ENCODE results near the gene SOAT2.

Gene SOAT2

GRCh38 chr12:53102883-53103807 is at the start of gene SOAT2:
Gene SOAT2 (plus strand): TSS chr12:53103486. CDS start chr12:53103578, 92 bp downstream.
- DNase-seq, result peak; percentile 58

DNA sequence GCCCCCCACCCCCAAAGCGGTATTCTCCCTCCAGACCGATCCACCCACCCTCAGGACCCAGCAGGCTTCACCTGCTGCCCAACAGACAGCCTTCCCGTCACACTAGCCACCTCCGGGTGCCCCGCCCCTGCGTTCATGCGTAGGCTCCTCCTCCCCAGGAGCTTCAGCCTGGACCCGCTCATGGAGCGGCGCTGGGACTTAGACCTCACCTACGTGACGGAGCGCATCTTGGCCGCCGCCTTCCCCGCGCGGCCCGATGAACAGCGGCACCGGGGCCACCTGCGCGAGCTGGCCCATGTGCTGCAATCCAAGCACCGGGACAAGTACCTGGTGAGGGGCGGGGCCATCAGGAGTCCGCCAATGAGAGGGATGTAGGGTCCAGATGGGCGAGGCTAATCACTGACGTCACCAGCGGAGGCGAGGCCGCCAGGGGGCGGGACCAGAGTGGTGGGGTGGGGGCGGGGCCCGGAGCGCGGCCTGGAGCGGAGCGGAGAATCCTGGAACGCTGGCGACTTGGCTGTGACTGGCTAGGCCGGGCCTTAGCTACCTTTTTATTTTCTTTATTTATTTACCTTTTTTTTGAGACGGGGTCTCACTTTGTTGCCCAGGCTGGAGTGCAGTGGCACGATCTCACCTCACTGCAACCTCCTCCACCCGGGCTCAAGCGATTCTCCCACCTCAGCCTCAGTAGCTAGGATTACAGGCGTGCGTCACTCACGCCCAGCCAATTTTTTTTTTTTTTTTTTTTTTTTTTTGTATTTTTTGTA is 49.0 kb upstream of the SOAT2 start:
- DNase-seq, result peak; percentile 95

DNA sequence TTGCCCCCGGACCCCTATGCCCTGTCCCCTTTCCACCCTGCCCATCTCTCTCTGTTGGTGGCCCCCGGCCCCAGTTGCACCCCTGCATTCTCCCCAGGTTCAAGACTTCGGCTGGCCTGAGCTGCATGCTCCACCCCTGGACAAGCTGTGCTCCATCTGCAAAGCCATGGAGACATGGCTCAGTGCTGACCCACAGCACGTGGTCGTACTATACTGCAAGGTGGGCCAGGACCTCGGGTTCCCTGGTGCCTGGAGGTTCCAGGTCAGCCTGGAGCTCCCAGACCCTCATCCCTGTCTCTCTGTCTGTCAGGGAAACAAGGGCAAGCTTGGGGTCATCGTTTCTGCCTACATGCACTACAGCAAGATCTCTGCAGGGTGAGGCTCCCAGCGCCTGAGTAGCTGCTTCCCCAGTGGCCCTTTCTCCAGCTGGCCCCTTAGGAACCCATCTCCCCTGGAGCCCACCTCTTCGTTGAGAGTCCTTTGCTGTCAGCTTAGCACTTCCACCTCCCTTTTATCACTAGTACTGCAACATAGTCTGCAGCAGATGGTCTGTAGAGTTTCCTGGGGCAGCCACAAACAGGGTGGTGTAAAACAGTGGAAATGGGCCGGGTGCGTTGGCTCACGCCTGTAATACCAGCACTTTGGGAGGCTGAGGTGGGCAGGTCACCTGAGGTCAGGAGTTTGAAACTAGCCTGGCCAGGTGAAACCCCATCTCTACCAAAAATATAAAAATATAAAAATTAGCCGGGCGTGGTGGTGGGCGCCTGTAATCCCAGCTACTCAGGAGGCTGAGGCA is 47.6 kb upstream of the SOAT2 start:
- no peak for DNase-seq

GRCh38 chr12:53056296-53056695 is 47.0 kb upstream of the SOAT2 start:
- DNase-seq, result no peak

DNA sequence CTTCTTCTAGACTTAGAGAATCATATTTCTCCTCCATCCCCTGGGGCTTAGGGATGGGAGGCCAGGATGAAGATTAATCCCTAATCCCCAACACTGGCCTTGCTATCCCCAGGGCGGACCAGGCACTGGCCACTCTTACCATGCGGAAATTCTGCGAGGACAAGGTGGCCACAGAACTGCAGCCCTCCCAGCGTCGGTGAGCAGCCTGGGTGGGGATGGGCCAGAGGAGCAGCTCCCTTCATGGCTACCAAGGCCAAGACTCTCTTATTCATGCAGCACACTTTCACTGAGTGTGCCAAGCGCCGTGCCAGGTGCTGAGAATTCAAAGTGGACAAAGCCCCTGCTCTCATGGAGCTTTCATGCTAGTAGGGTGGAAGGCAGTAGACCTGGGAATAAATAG is 46.4 kb upstream of the SOAT2 start:
- no peak for DNase-seq

DNA sequence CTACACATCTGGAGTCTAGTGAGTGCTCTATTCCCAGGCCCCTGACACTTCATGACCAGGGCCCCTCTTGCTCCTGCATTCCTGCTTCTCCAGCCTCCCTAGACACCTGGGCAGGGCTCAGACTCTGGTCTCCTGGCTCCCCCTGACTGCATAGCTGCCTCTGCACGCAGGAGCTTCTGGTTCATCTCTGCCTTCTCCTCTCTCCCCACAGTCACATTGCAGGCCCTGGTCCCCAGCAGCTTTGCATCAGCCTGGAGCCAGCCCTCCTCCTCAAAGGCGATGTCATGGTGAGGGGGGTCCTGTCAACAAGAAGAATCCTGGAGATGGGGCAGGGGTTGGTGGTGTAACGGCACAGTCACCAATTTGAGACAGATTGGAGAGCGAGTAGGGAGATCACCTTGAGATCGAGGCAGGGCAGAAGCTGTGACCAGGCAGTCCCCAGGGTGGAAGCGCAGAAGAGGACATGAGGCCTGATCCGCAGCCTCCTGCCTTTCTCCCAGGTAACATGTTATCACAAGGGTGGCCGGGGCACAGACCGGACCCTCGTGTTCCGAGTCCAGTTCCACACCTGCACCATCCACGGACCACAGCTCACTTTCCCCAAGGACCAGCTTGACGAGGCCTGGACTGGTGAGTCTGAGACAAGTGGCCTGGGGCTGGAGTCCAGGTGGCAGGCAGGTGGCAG is 45.3 kb upstream of the SOAT2 start:
- no peak for DNase-seq

GRCh38 chr12:53058674-53059433 is 44.4 kb upstream of the SOAT2 start:
- DNase-seq, result no peak

DNA sequence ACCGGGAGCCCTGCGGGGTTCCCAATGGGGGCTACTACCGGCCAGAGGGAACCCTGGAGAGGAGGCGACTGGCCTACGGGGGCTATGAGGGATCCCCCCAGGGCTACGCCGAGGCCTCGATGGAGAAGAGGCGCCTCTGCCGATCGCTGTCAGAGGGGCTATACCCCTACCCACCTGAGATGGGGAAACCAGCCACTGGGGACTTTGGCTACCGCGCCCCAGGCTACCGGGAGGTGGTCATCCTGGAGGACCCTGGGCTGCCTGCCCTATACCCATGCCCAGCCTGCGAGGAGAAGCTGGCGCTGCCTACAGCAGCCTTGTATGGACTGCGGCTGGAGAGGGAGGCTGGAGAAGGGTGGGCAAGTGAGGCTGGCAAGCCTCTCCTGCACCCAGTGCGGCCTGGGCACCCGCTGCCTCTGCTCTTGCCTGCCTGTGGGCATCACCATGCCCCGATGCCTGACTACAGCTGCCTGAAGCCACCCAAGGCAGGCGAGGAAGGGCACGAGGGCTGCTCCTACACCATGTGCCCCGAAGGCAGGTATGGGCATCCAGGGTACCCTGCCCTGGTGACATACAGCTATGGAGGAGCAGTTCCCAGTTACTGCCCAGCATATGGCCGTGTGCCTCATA is 43.7 kb upstream of the SOAT2 start:
- DNase-seq, result no peak

DNA sequence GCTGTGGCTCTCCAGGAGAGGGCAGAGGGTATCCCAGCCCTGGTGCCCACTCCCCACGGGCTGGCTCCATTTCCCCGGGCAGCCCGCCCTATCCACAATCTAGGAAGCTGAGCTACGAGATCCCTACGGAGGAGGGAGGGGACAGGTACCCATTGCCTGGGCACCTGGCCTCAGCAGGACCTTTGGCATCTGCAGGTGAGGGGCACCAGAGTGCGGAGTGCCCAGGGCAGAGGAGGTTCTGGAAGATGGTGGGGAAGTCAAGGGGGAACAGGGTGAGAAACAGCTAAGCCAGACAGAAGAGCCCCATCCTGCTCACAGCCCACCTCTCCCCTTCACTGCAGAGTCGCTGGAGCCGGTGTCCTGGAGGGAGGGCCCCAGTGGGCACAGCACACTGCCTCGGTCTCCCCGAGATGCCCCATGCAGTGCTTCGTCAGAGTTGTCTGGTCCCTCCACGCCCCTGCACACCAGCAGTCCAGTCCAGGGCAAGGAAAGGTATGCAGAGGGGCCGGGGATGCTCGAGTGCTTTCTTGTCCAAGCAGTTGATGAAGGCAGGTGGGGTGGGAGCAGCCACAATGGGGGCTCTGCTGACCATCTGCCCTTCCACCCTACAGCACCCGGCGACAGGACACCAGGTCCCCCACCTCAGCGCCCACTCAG is 43.1 kb upstream of the SOAT2 start:
- DNase-seq, result no peak

- no peak for DNase-seq
These were observed 42.5 kb upstream of the SOAT2 start for GRCh38 chr12:53060721-53061276.

- no peak for DNase-seq
These were observed 41.8 kb upstream of the SOAT2 start for GRCh38 chr12:53061404-53062010.

DNA sequence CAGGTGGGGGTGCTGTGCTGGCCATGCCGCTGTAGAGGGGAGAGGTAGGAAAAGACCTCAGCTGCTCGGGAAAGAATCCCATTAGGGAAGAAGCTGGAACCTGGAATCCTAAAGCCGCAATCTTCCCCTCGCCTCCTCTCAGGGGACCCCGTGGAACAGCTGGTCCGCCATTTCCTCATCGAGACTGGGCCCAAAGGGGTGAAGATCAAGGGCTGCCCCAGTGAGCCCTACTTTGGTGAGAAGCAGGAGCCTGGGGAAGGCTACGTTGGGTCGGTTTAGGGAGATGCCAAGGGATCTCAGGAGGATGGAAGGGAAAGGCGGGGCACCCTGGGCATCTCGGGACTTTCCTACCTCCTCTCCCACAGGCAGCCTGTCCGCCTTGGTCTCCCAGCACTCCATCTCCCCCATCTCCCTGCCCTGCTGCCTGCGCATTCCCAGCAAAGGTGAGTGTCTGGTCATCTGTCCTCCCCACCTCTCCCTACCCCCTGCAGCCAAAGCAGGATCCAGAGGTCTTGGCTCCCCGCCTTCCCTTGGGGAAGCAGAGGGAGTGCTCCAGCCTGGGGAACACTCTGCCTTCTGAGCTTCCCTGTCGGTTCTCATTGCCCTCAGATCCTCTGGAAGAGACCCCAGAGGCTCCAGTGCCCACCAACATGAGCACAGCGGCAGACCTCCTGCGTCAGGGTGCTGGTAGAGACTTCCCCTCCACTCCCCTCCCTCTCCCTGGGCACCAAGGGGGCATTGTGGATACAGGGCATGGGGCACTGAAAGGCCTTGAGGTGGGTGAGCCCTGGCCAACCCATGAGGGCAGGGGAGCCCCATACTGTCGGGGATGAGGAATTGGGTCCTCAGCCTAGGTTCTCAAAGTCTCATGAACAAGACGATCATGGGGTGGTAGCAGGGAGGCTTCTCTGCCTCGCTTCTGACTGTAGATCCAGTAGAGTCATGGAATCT is 41.0 kb upstream of the SOAT2 start:
- DNase-seq, result no peak

DNA sequence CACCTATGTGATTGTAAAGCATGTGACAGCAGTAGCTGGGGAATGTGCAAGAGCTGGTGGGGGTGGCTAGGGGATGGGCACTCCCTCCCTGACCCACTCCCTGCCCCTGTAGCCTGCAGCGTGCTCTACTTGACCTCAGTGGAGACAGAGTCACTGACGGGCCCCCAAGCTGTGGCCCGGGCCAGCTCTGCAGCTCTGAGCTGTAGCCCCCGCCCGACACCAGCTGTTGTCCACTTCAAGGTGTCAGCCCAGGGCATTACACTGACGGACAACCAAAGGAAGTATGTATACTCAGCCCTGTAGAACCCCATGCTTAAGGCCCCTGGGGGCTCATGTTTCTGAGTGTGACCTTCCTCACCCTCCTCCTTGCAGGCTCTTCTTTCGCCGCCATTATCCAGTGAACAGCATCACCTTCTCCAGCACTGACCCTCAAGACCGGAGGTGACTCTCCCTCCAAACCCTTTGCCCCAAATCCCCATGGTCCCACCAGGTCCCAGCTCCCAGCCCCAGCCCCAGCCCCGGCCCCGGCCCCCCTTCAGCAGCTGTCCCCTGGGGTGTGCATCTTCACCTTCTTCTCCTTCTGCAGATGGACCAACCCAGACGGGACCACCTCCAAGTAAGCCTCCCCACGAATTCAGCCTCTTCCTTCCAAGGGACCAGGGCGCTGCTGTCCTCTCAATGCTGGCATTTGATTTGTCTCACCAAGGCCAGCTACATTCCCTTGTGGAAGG is 40.1 kb upstream of the SOAT2 start:
- DNase-seq, result no peak

DNA sequence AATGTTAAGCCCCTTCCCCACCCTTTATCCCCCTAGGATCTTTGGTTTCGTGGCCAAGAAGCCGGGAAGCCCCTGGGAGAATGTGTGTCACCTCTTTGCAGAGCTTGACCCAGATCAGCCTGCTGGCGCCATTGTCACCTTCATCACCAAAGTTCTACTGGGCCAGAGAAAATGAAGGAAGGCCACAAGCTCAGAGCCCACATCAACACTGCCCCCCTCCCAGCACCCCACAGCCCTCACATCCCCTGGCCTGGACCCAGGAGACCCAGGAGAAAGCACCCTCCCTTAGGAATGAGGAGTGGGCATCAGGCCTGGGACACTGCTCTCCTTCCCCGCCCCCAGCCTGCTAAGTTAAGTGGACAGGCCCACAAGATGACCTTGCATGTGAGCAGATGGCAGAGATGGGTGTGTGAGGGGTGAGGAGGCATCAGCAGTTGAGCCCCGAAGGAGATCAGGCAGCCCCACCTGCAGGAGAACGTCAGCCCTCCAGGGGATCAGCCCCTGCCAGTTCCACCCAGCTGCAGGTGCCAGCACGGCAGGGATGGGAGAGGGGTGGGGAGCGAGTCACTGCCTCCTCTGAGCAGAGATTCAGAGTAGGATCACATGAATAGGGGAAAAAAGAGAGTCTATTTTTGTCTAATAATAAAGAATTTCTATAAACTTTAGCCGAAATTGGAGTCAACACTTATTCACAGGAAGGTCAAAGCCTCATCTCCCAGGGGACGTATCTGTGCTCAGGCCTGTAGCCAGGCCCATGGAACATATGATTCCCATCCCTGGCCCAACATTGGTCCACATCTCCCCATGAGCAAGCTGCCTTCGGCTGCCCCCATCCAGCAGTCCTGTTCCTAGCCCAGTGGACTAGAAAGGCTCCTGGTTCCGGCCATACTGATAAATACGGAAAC is 39.3 kb upstream of the SOAT2 start:
- no peak for DNase-seq

GRCh38 chr12:53064613-53065436 is 38.5 kb upstream of the SOAT2 start:
- DNase-seq, result no peak

GRCh38 chr12:53065470-53065869 is 37.8 kb upstream of the SOAT2 start:
- DNase-seq, result no peak
